ENCODE measurements around the gene PTH1R.
"Not testable (repeated sequence)": the region's sequence is repeated elsewhere in the genome, so short reads cannot be mapped to it uniquely, and the experiment has no call there.

The PTH1R gene

DNA sequence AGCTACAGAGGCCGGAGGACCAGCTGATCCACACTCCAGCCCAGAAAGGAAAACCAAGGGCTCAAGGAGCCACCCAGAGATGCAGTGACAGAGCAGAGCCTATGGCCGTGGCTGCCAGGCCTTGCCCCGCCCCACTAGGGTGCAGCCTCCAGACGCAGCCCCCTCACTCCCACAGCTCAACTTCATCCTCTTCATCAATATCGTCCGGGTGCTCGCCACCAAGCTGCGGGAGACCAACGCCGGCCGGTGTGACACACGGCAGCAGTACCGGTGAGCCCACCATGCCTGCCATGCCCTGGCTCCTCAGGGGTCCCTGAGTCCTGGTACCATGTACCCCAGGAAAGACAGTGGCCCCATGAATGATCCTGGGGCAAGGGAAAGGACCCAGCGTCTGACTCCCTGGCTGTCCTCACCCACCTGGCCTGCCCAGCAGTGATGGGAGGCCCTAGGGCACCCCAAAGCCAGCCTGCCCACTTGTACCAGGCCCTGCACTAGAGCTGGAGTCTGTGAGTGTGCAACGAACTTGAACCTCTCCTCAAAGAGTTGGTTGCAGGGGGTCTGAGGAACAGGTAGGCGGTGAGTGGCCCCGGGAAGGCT lies 24.2 kb downstream of the PTH1R start:
- no peak for DNase-seq

- no peak for DNase-seq
Observed at GRCh38 chr3:46902188-46902631, 24.7 kb downstream of the PTH1R start.

- no peak for DNase-seq
Observed at GRCh38 chr3:46903341-46904302, 26.1 kb downstream of the PTH1R start.

DNA sequence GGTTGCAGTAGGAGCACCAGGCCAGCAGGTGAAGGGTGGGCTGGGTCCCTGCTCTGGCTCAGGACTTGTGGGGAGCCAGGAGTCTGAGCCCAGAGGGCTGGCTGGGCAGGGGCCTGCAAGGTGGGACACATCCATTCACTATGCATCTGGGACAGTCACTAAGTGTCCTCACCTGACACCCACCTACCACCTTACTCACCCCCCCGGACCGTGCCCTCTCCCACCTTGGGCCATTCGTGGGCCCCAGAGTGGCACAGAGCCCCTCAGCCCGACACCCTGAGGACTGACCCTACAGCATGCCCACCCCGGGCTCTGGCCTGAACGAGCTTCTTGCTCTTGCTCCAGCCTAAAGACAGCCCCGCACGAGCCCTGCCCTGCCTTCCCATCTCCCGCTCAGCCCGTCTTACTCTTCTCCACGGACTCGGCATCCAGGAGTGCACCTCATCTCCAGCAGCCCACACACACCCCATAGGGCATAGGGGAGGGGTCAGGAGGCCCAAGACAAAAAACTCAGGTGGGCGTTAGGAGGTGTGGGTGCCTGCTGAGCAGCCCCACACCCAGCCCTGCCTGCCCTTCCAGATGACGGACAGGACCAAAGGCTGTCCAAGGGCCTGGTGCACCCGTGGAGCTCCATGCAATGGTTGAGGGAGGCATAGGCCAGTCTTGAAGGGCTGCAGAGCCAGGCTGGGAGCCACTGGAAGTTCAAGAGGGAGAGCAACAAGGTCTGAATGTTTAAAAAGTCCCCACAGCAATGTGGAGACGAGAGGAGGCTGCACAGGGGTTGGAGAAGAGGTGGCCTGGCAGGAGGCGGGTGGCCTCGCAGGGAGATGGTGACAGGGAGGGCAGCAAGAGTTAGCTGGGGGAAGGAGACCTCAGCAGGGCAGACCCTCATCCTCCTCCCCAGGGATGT lies 27.0 kb downstream of the PTH1R start:
- DNase-seq, result no peak

- DNase-seq, result no peak
Observed at GRCh38 chr3:46905213-46905560, 27.7 kb downstream of the PTH1R start.

DNA sequence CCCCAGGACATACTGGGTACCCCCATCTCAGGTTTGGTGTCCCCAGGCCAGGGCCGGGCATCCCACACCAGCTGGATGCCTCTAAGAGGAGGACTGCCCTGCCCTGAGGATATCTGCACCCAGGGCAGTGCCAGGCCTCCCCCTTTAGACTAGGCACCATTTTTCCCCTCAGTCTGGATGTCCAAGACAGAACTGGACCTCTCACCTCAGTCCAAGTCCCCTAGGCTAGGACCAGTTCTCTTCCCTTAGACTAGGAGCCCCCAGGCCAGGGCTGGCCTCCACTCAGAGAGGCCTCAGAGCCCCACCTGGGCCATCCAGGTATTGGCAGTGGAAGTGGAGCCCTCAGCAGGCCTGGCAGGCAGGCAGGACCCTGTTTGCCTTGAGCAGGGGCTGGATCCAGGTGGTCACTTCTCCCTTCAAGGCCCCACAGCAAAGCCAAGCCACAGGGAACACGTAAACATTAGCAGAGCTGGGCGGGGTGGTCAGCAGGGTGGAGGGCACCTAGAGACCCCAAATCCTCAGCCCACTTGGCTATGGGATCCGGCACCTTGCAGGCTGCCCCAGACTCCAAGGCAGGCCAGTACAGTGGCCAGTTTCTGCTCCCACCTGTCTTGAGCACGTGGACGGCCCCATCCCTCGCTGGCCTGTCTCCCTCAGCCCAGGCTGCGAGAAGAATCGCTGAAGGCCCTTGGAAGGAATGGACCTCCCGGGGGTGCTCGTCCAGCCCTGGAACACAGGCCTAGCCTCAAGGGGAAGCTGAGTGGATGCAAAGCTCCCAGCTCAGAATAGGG lies 28.3 kb downstream of the PTH1R start:
- no peak for DNase-seq

DNA sequence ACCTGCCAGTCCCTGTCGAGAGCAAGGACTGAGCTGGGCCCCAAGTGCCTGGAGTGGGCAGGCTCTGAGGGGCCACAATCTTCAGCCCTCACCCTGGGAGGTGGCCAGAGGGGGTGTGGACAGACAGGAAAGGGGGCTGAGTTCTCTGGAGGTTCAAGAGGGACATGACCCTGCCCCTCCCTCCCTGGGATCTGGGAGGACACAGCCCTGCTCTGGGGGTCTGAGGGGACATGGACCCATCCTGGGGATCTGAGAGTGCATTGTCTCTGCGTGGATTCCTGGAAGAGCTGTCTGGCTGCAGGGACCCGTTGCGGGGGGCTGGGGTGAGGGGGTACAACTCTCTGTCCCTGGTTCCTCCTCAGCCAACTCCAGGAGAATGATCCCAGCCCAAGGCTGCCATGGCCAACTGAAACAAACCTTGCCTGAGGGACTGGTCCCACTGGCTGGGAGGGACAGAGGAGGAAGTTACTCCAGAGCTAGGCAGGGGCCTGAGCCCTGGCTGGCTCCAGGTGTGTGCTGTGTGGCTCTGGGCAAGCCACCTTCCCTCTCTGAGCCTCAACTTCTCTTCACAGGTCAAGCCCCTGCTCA lies 29.0 kb downstream of the PTH1R start:
- DNase-seq, result no peak

DNA sequence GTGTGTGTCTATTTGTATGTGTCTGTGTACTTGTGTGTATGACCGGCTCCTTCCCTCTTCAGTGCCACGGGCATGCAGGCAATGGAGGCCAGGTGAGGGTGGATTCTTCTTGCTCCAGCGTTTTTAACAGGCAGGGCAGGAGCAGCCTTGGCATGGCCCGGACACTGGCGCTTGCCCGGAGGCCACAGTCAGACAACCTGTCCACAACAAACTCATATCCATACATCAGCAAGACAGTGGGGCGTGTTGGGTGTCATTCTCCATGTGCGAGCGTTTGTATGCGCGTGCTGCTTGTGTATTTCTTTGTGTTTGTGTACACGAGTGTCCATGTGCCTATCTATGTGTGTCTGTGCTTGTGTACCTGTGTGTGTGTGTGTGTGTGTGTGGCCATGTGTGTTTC lies 29.8 kb downstream of the PTH1R start:
- DNase-seq, result no peak

DNA sequence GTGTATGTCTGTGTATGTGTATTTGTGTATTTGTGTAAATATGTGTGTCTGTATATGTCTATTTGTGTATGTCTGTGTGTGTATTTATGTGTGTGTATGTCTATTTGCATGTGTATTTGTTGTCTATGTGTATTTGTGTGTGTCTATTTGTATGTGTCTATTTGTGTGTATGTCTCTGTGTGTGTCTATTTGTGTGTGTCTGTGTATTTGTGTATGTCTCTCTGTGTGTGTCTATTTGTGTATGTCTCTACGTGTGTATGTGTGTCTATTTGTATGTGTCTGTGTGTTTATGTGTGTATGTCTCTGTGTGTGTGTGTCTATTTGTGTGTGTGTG lies 30.4 kb downstream of the PTH1R start:
- no peak for DNase-seq

GRCh38 chr3:46908294-46908985 lies 30.9 kb downstream of the PTH1R start:
- no peak for DNase-seq

DNA sequence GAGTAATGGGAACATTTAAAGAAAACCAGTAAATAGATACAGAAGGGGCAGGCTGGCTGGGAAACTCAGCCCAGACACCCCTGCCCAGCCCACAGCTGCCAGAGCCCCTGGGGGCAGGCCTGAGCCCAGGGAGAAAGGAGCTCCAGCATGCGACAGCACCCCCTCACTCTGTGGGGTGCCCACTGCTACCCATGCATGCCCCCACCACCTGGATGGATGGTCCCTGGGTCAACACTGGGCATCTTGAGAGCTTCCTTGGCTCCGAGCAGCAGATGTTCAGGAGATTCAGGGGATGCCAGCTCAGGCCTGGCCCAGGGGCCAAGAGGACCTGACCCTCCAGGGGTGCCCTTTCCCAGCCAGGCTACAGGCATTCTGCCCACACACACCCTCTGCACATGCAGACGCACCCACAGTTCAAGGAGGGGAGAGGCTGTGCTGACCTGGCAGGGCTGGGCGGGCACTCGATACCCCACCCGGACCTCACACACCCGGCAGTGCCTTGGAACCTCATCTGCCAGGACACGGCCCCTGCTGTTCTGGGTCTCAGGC lies 31.5 kb downstream of the PTH1R start:
- no peak for DNase-seq

GRCh38 chr3:46909535-46910161 lies 32.1 kb downstream of the PTH1R start:
- peak; percentile 31 for DNase-seq

DNA sequence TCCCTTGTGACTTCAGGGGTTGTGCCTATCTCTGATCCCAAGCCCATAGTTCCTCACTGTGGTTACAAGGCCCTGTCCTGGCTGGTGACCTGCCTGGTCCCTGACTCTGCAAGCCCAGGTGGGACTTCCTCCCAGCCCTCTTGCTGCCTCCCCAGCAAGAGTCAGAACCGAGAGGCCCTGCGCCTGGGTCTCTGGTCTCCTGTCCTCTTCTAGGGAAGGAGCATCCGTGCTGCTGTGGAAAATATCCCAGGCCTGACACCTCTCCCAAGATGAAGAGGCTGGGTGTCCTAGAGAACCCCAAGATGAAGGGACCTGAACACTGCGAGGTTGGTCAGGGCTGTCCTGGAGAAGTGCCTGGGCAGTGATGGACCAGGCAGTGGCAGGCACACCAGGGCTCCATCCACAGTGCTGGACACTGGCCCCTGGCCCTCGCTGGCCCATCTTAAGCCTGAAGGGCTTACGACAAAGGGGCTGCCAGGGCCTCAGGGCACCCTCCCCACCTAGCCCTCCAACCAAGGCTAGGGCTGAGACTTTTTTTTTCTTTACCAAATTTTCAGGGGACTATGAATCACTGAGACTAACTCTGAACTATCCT lies 32.7 kb downstream of the PTH1R start:
- DNase-seq, result no peak

- not testable (repeated sequence) for DNase-seq
Observed at GRCh38 chr3:46910914-46911313, 33.4 kb downstream of the PTH1R start.

DNA sequence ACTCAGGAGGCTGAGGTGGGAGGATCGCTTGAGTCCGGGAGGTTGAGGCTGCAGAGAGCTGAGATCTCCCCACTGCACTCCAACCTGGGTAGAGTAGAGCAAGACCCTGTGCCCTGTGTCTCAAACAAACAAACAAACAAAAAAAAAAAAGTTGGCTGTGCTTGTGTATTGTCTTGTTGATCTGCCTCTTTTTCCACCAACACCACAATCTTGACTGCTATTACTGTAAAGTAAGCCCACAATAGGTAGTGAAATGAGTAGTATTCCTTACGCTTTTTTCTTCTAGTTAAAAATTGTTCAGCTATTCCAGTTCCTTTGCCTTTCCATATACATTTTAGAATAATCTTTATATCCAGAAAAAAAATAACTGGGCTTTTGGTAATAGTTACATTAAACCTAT lies 35.5 kb downstream of the PTH1R start:
- no peak for DNase-seq

DNA sequence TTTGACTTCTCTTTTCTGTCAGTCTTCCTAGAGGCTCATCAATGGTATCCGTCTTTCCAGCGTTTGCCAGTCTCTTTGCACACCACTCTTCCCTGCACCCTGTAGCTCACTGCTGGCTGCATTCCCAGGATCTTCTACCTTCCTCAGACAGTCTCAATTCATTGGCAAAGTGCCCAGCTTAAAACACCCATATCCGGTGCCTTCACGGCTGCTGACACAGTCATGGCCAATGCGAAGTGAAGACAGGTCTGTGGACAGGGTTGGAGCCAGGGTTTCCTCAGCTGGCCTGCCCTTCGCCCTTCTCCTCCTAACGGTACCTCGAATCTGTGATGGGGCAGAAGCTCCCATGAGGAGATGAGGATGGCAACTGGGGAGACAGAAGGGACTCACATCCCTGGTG lies 36.1 kb downstream of the PTH1R start:
- peak; percentile 93 for DNase-seq

DNA sequence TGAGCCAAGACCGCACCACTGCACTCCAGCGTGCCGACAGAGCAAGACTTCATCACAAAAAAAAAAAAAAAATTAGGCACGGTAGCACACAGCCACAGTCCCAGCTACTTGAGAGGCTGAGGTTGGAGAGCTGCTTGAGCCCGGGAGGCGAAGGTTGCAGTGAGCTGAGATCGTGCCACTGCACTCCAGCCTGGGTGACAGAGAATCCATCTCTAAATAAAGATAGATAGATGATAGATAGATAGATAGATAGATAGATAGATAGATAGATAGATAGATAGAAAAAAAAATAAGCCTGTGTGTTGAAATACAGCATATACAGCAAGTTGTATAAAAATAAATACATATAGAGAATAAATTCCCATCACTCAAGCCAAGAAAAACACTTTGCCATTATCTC lies 37.3 kb downstream of the PTH1R start:
- no peak for DNase-seq

DNA sequence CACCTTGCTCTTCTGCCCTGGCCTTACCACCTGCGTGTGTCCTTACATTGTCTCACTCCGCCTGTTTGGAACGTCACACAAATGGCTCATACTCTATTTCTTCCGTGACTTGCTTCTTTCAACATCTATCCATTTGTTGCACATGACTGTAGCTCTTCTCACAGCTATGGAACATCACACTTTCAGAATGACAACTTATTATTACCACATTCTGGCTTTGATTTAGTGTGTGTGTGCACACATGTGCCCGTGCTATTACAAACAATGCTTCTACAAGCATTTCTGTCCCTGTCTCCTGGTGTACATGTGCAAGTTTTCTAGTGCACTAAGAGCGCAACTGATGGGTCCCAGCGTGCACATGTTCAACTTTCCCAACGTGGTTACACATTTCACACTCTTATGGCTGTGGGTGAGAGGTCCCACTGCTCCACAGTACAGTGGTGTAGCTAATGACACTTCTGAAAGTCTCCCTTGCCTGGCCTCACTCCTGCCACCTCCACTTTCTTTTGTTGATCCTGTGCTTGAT lies 37.8 kb downstream of the PTH1R start:
- no peak for DNase-seq

- DNase-seq, result no peak
Observed at GRCh38 chr3:46916278-46916677, 38.8 kb downstream of the PTH1R start.

GRCh38 chr3:46916799-46917198 lies 39.3 kb downstream of the PTH1R start:
- no peak for DNase-seq
